ENCODE data around the gene OR2A1.
"Not testable (repeated sequence)": the region's sequence is repeated elsewhere in the genome, so short reads cannot be mapped to it uniquely, and the experiment has no call there.

DNA sequence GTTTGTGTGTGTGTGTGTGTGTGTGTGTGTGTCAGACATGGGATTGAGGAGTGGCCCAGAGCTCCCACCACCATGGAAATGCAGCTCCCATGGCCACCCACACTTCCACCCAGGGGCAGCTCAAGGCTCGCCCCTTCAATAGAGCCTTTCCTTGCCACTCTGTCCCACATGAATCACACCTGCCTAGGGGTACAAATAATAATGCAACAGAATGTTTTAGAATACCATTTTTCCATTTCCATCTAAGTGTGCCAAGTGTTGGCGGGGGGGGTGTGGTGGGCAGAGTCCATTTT is 19.7 kb downstream of the OR2A1 start:
- TF ChIP-seq, protein P1, sequence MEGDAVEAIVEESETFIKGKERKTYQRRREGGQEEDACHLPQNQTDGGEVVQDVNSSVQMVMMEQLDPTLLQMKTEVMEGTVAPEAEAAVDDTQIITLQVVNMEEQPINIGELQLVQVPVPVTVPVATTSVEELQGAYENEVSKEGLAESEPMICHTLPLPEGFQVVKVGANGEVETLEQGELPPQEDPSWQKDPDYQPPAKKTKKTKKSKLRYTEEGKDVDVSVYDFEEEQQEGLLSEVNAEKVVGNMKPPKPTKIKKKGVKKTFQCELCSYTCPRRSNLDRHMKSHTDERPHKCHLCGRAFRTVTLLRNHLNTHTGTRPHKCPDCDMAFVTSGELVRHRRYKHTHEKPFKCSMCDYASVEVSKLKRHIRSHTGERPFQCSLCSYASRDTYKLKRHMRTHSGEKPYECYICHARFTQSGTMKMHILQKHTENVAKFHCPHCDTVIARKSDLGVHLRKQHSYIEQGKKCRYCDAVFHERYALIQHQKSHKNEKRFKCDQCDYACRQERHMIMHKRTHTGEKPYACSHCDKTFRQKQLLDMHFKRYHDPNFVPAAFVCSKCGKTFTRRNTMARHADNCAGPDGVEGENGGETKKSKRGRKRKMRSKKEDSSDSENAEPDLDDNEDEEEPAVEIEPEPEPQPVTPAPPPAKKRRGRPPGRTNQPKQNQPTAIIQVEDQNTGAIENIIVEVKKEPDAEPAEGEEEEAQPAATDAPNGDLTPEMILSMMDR (IDR thresholded peaks at IDR 0.05; ENCODE audit: low read depth, low read length, missing input control) = not testable (repeated sequence)
- TF ChIP-seq, protein P2, sequence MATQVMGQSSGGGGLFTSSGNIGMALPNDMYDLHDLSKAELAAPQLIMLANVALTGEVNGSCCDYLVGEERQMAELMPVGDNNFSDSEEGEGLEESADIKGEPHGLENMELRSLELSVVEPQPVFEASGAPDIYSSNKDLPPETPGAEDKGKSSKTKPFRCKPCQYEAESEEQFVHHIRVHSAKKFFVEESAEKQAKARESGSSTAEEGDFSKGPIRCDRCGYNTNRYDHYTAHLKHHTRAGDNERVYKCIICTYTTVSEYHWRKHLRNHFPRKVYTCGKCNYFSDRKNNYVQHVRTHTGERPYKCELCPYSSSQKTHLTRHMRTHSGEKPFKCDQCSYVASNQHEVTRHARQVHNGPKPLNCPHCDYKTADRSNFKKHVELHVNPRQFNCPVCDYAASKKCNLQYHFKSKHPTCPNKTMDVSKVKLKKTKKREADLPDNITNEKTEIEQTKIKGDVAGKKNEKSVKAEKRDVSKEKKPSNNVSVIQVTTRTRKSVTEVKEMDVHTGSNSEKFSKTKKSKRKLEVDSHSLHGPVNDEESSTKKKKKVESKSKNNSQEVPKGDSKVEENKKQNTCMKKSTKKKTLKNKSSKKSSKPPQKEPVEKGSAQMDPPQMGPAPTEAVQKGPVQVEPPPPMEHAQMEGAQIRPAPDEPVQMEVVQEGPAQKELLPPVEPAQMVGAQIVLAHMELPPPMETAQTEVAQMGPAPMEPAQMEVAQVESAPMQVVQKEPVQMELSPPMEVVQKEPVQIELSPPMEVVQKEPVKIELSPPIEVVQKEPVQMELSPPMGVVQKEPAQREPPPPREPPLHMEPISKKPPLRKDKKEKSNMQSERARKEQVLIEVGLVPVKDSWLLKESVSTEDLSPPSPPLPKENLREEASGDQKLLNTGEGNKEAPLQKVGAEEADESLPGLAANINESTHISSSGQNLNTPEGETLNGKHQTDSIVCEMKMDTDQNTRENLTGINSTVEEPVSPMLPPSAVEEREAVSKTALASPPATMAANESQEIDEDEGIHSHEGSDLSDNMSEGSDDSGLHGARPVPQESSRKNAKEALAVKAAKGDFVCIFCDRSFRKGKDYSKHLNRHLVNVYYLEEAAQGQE (IDR thresholded peaks at IDR 0.05) = not testable (repeated sequence)
- TF ChIP-seq TAF1 (conservative IDR thresholded peaks at IDR 0.05); RAD21 (IDR thresholded peaks at IDR 0.05); JUND (IDR thresholded peaks at IDR 0.05); SP1 (IDR thresholded peaks at IDR 0.05); FOXA1 (IDR thresholded peaks at IDR 0.05); YY1 (IDR thresholded peaks at IDR 0.05); EGR1 (IDR thresholded peaks at IDR 0.05; ENCODE audit: low read depth in 2 of 2): not testable (repeated sequence)
- TF ChIP-seq, protein P3, sequence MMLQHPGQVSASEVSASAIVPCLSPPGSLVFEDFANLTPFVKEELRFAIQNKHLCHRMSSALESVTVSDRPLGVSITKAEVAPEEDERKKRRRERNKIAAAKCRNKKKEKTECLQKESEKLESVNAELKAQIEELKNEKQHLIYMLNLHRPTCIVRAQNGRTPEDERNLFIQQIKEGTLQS (IDR thresholded peaks at IDR 0.05) = not testable (repeated sequence)
- TF ChIP-seq, protein P4, sequence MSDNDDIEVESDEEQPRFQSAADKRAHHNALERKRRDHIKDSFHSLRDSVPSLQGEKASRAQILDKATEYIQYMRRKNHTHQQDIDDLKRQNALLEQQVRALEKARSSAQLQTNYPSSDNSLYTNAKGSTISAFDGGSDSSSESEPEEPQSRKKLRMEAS (IDR thresholded peaks at IDR 0.05) = not testable (repeated sequence)

Measured in liver (tissue), 3 donors.